ENCODE measurements around the gene DPH2.

GRCh38 chr1:43958351-43959255, 11.2 kb upstream of the DPH2 start:
- TF ChIP-seq CTCF (IDR thresholded peaks at IDR 0.05) (no peak), EP300 (IDR thresholded peaks at IDR 0.05) (no peak)
